ENCODE data around the gene FAXDC2.
A peak's percentile ranks its signal among the peaks of the same experiment; 100 is the strongest.
"Not testable (repeated sequence)": the region's sequence is repeated elsewhere in the genome, so short reads cannot be mapped to it uniquely, and the experiment has no call there.

FAXDC2 gene

GRCh38 chr5:154860765-154861164 lies 10.4 kb upstream of the FAXDC2 start:
- DNase-seq, result peak; percentile 81

- DNase-seq, result peak; percentile 64
These were observed 9.7 kb upstream of the FAXDC2 start for GRCh38 chr5:154860123-154860522.

GRCh38 chr5:154858972-154859871 lies 8.8 kb upstream of the FAXDC2 start:
- DNase-seq, result peak; percentile 90

- DNase-seq, result peak; percentile 97
These were observed 8.0 kb upstream of the FAXDC2 start, which contains the start of gene CNOT8 for GRCh38 chr5:154858297-154858971. TSS of gene CNOT8 (plus strand) at chr5:154858627. CDS start at chr5:154863279, 4,652 bp downstream.

GRCh38 chr5:154857530-154858296 lies 7.3 kb upstream of the FAXDC2 start:
- DNase-seq, result peak; percentile 97

GRCh38 chr5:154851351-154851750 lies 948 bp upstream of the FAXDC2 start:
- DNase-seq, result no peak

GRCh38 chr5:154849791-154850201 lies 607 bp downstream of the FAXDC2 start:
- peak; percentile 48 for DNase-seq

- no peak for DNase-seq
These were observed 1.1 kb downstream of the FAXDC2 start for GRCh38 chr5:154849264-154849785.

- DNase-seq, result no peak
These were observed 5.6 kb downstream of the FAXDC2 start for GRCh38 chr5:154844809-154845208.

GRCh38 chr5:154842689-154843530 lies 7.5 kb downstream of the FAXDC2 start:
- DNase-seq, result no peak

- DNase-seq, result no peak
These were observed 9.1 kb downstream of the FAXDC2 start for GRCh38 chr5:154841273-154841661.

- DNase-seq, result no peak
These were observed 9.7 kb downstream of the FAXDC2 start for GRCh38 chr5:154840435-154841272.

- no peak for DNase-seq
These were observed 13.1 kb downstream of the FAXDC2 start for GRCh38 chr5:154837009-154837901.

- DNase-seq, result no peak
These were observed 14.2 kb downstream of the FAXDC2 start for GRCh38 chr5:154836225-154836624.

- not testable (repeated sequence) for DNase-seq
These were observed 14.7 kb downstream of the FAXDC2 start for GRCh38 chr5:154835701-154836052.

GRCh38 chr5:154834053-154834452 lies 16.4 kb downstream of the FAXDC2 start:
- DNase-seq, result no peak

GRCh38 chr5:154832804-154833203 lies 17.6 kb downstream of the FAXDC2 start:
- DNase-seq, result not testable (repeated sequence)

- no peak for DNase-seq
These were observed 19.0 kb downstream of the FAXDC2 start for GRCh38 chr5:154831451-154831850.

- DNase-seq, result no peak
These were observed 19.8 kb downstream of the FAXDC2 start for GRCh38 chr5:154830596-154830995.

GRCh38 chr5:154830219-154830595 lies 20.2 kb downstream of the FAXDC2 start:
- no peak for DNase-seq

Measured in MV-4-11 (cell line).